GM10847 (cell line): ENCODE data around the gene HOXB5.

Experiments
- POLR2A ChIP-seq: IDR thresholded peaks from 2 replicates; pipeline ENCODE4 v1.6.1; 2011; ENCODE audit not compliant: insufficient read length; ENCODE audit errors: extremely low read depth

The HOXB5 gene

DNA sequence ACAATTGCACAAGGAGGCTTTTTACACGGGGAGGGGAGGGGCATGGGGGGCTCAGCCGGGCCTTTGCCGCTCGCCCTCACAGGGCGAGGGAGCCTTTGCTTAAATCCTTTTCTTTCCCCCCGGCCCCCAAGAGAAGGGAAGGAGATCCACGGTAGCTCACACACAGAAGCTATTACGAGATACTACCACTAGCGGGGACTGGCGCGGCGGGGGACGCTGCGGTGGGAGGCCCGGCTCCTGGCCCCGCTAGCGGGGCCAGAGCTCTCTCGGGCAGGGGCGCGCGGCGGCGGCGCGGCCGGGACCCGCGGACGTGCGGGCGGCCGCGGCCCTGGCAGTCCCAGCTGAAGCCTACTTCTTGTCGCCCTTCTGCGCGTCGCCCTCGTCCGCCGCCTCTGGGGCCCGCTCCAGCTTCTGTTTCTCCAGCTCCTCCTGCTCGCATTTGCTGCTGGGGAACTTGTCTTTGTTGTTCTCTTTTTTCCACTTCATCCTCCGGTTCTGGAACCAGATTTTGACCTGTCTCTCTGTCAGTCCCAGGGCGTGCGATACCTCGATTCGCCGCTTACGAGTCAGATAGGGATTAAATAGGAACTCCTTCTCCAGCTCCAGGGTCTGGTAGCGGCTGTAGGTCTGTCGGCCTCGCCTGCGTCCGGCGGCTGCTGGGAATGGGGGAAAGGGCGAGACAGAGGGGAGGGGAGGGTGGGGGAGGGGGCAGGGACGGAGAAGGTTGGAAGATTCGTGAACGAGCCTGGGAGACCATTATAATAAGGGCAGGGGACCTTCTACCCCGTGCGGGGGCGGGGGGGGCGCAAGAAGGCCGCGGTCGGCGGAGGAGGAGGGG is 19.5 kb upstream of the HOXB5 start:
- TF ChIP-seq POLR2A, result no peak

DNA sequence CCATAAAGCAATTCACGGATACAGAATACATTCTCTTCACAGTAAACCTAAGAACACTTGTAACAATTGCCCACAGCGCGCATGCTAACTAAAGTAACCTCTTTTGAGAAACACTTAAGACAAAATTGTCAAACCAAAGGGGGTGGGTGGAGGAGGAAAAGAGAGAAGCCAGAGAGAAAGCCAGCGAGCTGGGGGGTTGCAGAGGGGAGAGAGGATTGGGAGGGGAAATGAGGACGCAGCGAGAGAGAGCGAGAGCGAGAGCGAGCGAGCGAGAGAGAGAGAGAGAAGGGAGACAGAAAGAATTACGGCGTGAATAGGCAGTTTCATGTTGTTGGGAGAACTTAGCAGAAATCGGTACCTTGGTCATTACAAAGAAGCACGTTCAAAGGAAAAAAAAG is 18.9 kb upstream of the HOXB5 start:
- TF ChIP-seq POLR2A, result no peak

DNA sequence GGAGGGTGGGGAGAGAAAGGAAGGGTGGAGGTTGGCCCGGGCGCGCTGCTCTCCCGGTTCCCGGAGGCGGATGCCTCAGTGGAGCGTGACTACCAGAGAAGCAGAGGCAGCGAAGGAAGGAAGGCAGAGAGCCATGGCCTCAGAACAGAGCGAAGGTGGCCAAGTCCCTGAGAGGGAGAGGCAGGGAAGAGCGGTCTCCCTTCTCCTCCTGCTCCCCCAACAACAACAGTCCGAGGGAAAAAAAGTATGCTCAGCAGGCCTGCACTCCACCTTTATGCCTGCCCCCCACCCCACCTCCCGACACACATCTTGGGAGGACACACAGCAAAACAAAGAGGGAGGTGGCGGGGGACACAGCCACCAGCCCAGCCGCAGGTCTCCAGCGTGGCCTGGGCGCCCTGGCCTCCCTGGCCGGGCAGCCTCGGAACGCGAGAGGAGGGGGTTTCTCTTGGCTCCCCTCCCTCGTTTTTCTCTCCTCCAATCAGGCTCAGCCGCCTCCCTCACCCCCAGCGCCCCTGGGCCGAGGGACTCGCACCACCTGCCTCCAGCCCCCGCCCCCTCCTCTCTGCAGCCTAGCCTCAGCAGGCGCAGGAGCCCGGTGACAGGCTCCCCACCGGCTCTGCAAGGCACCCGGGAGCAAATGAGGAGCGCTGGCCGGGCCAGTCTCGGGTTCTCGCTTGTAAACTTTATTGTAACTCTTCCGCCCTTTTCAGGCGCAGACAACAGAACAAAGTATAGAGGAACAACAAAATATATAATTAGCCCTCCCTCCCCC is 18.3 kb upstream of the HOXB5 start:
- no peak for TF ChIP-seq POLR2A

DNA sequence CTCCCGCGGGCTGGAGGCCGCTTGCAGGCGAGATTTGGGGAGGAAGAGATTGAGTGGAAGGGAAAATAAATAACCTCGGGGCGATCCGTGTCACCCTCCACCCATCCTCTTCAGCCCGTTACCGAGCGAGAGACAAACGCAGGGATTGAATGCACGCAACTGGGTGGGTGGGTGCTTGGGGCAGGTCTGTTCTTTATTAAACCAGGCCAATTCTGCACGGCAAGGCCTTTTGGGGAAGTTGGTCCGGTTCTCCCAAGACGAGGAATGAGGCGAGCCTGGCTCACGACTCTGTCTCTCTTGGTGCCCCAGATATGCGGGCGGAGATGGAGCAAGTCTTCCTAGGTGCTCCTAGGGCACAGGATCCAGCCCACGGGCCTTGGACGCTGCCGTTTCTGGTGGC is 17.6 kb upstream of the HOXB5 start:
- TF ChIP-seq POLR2A, result no peak

DNA sequence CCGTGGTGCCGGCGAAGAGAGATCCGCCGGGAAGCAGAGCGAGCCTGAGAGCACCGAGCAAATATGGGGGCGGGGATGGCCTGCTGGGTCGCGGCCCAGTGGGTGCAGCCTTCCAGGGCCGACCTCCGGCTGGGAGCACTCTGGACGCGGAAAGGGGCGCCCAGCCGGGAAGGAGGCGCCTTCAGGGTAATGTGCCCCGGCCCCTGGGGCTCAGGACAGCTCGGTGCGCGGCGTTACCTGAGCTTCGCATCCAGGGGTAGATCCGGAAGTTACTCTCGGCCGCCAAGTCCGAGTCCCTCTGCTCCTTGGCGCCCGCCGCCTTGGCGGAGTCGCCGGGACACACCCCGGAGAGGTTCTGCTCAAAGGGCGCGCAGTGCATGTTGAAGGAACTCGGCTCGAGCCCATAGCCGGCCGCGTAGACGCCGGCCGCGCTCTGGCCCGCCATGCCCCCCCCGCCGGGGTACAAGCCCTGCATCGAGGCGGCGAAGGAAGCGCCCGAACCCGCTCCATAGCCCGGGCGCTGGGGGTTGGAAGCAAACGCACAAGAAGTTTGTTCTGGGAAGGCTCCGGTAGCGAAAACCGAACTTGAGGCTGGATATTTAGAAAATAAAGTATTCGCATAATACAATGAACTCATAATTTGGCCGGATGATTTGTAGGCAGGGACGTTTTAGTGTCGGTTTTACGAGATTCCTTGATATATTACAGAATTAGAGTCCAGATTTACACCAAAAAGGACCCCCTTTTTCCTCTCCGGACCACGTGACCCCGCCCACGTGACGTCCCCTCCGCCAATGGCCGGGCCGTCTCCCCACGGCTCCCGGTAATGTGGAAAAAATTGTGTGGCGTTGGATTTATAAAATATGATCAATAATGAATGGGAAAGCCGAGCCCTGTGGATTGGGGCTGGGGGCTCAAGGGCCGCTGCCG is 17.0 kb upstream of the HOXB5 start, which contains the start of gene HOXB7:
HOXB7 (minus strand) TSS at position 736 of the 930 bp plus-strand sequence; CDS start at position 637, 99 bp downstream.
- peak; percentile 31 for TF ChIP-seq POLR2A

DNA sequence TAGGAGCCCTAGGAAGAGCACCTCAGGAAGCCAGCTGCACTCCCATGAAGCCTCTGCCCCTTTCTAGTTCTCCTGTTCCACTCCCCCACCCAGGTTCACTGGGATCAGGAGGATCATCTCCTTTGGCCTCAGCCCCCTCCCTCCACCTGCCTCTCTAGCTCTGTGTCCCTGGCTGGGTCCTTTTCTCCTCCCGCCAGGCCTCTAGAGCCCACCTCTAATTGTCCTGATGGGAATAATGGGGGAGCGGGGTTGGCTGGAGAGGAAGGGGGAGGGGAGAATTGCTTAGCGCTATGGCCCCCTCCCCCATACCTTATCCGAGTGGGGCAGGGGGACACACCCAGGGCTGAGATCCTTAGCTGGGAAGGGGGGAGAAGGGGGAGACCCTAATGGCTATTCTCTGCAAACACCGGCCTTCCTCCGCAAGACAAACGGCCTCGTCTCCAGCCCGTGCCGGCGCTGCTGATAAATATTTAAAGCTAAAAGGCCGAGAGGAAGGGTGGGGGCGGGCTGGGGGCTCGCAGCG is 16.2 kb upstream of the HOXB5 start:
- no peak for TF ChIP-seq POLR2A

DNA sequence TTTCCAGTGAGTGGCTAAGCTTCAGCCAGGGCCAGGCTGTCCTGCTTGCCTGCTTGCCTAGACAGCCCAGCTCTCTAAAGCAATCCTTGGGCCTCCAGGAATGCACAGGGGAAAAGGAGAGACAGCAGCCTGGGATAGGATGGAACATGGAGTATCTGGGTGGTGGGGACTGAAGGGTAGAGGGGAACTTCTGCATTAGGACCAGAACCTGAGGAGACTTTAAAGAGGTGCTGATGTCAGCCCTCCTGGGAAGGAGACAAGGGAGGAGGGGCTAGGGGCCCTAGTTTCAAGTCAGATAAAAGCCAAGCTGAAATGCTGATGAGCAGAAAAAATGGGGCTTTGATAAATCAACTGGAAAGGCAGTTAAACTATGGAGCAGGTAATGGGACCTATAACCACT is 15.5 kb upstream of the HOXB5 start:
- no peak for TF ChIP-seq POLR2A

DNA sequence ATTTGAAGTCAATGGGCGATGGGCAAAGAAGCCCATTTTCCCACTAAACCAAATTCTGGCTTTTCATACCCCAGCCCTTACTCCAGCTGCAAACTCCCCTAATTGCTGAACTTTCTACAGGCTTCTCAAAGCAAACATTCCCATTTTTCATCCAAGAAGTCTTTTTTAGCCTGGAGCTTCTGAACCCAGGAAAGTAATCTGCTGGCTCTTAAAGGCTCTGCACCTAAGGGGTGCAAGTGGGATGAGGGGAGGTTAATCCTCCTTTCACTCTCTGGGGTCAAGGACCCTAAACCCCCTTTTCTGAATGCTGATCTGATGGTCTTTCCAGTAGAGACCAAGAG is 14.9 kb upstream of the HOXB5 start:
- TF ChIP-seq POLR2A, result no peak

DNA sequence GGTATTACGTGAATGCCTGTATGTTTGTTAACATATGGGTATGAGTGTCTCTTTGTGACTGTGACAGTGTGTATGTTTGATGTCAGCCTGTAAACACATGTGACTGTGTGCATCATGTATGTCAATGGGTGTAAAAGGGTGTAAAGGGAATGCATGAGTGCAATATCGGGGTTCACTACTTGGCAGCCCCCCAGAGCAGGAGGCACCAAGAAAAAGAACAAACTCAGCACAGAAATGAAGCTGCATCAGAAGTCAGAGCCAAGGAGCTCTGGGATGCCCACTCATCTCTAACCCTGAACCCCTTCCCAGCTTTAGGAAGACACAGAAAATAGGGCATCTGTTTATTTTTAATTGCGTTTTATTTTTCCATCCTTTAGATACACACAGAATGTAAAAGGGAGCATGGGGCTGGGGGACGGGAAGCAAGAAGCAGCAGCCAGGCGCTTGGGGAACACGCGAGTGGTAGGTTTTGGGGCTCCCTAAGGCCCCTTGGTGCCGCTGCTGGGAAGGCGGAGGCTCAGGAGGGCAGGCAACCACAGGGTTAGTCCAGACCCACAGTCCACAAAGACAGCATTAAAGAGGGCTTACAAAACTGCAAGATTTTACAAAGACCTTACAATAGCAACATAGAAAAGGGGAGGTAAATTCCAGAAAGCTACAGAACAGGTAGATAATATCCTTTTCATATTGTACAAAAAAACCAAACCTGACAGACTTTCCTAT is 13.5 kb upstream of the HOXB5 start:
- no peak for TF ChIP-seq POLR2A

DNA sequence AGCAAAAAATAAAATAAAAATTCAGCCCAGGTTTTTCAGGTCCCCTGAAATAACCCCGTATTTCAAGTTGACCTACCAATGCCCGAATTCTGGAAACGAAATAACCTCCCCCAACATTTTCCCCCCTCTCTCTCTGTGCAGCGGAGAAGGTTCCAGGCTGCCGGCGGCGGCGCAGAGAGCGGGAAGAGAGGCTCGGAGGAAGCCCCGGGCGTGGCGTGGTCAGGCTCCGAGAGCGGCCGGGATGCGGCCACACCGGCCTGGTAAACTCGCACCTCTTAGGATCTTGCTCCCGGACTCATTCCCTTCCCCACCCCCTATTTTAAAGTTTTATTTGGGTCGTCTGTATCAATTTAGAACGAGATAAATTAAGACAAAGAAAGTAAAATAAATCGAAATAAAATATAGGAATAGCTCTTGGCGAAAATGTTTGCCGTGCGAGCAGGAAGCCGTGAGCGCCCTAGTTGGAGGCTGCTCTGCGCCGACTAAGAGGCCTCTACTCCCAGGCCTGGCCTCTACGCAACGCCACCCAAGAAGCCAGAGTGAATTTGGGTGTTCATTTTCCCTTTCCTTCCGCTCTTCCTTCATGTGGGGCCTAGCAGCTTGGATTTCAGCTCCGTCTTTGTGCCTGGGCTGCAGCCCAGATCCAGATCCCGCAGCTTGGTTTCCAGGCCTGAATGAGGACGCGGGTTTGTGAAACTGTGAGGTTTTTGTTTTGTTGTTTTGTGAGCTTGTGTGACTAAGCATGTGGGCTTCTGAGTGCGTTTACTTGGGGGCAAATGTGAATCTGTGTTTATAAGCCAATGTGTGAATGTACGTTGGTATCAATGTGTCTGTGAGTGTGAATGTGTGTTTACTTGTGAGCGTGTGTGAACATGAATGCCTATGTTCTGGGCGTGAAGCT is 12.7 kb upstream of the HOXB5 start:
- TF ChIP-seq POLR2A, result no peak

DNA sequence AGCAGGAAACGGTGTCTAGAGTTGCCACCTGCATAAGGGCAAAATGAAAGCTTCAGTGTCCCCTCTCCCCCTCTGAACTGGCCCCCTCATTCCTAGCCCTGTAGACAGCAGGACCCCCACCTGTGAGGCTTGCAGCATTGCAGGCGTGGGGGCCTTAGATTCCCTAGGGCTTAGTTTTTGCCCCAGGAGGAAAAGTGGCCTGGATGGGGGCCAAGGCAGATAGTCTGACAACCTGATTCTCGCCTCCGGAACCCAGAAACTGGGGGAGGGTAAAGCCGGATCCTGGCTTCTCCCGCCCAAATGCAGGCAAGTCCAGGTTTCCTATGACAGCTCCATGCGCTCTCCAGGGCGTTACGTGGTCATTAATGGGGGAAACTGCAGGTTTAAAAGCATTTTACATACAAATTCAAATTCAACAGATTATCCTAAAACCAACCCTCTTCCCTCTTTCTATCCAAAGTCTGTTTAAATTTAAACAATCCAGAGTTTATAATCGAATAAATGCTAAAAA is 11.9 kb upstream of the HOXB5 start:
- TF ChIP-seq POLR2A, result no peak

DNA sequence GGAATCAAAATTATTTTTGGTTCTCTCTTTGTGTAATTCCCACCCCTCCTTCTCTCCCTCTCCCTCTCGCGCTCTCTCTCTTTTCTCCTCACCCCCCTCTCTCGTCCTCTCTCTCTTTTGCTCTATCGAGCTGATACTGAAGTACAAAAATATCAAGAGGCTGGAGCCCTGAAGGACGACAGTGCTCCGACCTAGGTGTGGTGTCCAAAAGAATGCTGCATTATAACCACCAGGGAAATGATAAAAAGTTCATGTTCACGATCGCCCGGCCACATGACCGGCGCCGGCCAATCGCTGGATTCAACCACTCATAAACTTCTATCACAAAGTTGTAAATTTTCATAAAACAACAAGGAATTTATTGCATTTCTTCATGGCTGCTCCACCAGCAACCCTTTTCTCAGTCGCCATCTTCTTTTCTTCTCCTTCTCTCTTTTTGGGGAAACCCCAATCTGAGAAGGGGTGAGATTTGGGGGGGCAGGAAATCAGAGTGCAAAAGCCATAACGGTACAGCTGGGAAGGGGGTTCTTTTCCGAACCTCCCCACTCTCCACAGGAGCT is 11.3 kb upstream of the HOXB5 start, which contains the start of gene HOXB6:
HOXB6 (minus strand) TSS at position 217 of the 560 bp plus-strand sequence. CDS start 6,836 bp downstream, outside the sequence.
- no peak for TF ChIP-seq POLR2A
